NCI-H187 treated with DMSO at 0.1 percent for 48 hours (cell line): ENCODE results near the gene DOHH.
A peak's percentile ranks its signal among the peaks of the same experiment; 100 is the strongest.
"Not testable (repeated sequence)": the region's sequence is repeated elsewhere in the genome, so short reads cannot be mapped to it uniquely, and the experiment has no call there.

ENCODE experiments used
- DNase-seq: peaks from one replicate; lab custom pipeline; 2025; lab: John Stamatoyannopoulos, UW

The DOHH gene

DNA sequence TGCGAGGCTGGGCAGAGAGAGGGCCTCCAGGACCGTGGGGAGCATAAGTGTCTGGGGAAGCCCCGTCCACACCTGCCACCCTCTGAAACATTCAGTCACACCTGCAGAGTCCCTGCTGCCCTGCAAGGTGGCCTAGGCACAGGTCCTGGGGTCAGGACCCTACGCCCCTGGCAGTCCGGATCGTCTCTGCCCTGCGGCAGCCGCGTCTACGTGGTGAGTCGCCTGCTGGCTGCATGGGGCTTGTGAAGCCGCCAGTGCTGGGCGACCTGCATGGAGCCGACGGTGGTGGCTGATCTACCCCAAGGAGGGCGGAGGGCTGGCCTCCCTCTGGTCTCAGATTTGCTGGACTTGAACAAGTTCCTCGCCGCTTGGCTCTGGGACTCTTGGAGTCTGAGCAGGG, 18.7 kb upstream of the DOHH start:
- DNase-seq = no peak

DNA sequence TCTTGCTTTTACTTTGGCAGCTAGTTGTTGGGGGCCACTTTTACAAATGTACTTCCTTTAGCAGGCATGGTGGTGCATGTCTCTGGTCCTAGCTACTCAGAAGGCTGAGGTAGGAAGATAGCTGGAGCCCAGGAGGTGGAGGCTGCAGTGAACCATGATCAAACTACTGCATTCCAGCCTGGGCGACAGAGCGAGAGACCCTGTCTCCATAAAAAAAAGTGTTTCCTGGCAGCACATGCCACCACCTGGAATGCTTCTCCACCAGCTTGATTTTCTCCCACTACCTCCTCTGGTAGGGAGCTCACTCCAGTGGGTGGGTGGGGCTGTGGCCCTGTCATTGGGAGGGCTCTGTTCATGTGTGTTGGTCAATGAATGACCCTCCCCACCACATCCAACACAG, 18.2 kb upstream of the DOHH start:
- no peak for DNase-seq

DNA sequence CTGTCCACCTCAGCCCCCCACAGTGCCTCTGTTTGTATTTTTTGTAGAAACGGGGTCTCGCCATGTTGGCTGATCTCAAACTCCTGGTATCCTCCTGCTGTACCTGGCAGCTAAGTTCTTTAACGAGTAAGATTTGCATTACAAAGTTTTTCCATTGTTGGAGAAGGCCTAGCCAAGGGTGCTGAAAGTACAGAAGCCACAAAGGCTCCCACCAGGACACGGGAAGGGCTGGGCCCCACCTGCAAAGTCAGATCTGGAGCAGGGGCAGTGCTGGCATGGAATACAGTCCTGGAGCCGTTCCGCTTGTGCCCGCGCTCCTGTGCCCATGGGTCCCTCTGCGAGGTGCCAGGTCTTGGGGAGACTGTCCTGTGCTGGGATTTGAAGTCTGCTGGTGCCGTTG, 17.8 kb upstream of the DOHH start:
- DNase-seq = no peak

DNA sequence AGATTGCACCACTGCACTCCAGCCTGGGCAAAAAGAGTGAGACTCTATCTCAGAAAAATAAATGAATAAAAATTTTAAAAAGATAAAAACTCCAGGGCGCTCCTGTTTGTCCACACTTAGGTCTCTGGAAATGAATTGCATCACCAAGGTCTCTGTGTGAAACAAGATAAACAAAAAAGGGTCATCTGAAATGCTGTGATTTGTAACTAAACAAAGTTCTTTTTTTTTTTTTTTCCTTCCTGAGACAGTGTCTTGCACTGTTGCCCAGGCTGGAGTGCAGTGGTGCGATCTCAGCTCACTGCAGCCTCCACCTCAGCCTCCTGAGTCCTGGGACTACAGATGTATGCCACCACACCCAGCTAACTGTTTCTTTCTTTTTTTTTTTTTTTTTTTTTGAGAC, 17.2 kb upstream of the DOHH start:
- DNase-seq = no peak

DNA sequence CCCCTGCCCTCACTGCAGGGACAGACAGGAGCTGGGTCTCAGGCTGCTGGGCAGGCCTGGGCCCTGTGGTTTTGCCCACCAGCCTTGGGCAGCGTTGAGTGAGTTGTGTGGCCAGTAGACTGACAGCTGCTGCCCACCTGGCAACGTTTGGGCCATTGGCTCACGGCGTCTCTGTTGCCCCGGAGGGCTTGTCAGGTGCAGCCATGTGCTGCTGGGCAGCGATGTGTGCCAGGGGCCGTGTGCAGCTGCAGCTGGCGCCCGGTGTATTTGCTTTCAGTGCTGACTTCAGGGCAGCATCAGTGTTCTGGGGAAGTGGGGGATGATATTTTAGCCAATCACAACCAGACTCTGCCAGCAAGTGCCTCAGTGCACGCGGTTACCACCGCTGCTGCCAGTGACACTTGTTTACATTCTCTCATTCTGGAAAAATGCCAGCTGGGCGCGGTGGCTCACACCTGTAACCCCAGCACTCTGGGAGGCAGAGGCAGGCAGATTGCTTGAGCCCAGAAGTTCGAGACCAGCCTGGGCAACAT, 16.3 kb upstream of the DOHH start:
- no peak for DNase-seq

DNA sequence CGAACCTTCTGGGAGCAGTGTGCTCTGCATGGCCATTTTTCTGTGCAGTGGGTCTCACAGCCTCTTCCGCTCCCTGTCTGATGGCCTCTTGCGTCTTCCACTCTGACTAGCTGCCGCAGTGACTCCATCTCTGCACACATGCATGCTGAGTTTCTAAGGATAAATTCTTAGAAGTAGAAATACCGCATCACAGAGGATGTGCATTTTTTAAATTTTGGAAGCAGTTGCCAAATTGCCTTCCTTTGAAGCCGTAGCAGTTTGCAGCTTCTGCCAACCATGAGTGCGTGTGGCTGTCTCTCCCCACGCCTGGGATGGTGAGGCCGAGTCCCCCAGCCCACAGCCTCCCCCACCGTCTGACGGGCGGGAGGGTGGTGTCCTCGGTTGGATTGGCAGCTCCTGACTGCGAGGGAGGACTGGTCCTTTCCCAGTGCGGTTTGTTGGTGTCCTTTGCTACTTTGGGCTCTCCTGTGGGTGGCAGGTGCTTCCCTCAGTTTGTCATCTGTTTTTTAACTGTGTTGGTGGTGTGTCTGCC, 15.5 kb upstream of the DOHH start:
- DNase-seq = no peak

DNA sequence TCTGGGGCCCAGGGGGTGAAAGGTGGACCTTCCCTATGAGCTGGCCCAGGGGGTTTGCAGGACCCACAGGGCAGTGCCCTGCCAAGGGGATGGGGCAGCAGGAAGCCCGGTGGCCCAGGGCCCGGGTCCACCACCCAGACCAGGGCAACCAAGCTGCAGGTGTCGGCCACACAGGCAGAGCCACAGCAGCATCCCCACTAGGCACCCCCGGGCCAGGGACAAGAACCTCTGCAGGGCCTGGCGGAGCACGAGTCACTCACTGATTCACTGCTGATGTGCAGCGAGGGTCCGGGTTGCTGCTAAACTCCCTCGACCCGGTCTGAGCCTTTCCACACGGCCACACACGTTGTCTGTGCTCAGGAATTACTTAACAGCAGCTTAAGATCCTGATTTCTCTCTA, 14.5 kb upstream of the DOHH start:
- no peak for DNase-seq

DNA sequence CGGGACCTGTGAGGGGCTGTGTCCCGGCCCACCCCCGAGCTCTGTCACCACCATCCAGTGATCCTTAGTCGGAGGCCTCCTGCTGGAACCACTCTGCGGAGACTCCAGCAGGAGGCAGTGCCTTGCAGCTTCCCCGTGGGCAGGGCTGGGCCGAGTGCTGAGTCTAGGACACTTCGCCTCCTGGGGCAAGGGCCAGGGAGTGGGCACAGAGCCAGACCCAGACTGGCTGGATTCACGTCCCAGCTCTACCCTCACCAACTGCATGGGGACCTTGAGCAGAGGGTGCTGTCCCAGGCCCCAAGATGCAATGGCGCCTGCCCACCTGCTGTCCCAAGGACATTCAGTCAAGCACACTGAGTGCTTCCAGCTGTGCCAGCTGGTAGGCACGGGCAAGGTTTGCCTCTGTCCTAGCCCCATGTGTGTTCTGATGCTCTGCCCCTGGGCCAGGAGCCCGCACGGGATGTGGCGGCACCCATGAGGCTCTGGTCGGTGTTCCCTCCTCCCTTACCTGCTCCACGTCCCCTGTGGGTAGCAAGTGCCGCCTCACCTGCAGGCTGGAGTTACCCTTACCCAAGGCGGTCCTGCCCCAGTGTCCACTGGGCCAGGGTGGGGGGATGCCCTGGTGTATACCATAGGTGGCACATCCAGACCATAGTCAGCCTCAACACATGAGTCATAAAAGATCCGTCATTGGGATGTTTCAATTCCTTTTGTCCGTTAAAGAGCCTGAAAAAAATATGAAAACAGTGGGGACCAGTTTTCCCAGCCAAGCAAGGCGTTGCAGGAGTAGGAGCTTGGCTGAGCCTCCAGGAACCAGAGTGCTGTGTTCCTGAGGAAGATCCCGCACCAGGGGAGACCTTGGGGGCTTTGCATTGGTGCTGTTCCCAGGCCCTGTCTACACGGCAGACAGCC, 13.0 kb upstream of the DOHH start:
- no peak for DNase-seq

DNA sequence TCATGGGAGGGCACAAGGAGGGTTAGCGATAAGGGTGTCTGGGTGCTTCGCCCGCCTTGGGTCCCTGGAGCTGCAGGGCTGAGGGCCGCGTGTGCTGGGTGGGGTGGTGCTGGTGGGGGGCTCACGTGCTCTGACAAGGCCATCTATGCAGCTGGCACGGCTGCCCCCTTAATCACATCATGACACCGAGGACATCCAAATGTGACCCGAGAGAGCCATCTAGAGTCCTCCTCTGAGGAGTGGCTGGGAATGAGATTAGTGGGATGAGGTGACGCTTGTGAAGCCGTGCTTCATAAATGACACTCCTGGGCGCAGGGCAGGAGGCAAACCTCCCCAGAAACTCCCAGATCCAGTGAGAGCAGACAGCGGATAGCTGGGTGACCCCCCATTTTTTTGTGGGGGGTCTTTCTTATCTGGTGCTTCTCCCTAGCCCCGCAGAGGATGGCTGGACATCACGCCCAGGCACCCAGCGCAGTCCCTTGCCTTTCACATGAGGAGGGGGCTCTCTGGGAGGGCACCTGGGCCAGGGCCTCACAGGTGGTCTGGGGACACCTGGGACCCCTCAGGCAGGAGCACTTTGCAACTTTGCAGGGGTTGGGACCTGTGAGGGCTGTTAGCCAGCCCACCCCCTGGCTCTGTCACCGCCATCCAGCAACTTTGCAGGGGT, 12.2 kb upstream of the DOHH start:
- no peak for DNase-seq

DNA sequence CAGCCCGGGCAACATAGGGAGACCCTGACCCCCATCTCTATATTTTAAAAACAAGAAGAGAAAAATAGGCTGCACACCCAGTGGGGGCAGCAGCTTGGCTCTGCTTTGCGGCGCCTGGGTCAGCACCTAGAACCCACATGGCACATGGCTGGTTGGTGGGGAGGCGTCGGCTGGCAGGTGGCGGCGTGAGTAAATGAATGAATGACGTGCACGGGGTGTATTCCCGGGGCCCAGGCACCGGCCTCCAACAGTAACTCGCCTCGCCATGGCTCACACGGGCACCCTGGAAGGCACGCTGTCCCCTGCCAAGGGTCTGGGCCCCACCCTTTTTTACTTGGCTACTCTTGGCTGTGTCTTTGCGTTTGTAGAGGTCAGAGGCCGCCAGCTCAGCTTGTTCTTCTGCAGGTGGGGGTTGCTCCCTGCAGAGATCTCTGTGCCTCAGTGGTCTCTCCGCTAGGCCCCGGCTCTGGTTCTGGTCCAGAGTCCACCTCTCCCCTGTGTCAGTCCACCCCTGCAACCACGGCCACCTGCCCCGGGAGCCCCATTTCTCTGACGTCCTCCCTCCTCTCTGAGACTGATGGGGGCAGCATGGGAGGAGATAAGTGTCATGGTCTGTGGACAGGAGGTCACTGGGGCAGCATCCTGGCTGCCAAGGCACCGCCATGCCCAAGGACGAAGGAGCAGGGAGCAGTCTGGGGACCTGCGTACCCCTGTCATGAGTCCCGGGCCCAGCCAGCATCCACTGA, 11.2 kb upstream of the DOHH start:
- DNase-seq = no peak

DNA sequence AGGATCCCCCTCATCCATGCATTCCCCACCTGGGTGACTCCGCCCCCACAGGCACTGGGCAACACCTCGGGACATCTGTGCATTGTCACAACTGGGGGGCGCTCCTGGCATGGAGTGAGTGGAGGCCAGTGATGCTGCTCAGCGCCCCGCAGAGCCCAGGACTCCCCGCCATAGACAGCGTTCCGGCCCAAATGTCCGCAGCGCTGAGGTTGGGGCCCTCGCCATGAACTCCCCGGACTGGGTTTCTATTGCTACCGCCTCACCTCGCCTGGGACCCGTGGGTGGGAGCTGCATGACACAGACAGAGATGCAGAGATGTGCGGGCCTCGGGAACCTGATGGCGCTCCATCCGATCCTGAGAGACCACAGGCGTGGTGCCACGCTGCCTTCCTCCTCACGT, 10.3 kb upstream of the DOHH start:
- no peak for DNase-seq

DNA sequence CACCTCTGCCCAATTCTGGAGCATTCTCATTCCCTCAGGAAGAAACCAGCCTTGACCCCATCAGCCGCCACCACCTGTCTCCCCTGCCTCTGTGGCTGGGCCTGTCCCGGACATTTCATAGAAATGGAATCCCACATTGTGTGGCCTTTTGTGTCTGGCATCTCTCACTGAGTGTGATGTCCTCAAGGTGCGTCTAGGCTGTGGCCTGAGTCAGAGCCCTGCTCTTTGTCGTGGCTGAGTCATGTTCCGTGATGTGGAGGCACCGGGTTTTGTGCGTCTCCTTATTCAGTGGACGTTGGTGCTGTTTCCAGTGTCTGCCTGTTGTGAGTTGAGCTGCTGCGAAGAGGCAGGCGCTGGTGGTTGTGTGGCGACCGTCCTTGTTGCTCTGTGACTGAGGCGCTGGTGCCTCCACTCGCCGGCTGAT, 9.1 kb upstream of the DOHH start:
- DNase-seq = no peak

DNA sequence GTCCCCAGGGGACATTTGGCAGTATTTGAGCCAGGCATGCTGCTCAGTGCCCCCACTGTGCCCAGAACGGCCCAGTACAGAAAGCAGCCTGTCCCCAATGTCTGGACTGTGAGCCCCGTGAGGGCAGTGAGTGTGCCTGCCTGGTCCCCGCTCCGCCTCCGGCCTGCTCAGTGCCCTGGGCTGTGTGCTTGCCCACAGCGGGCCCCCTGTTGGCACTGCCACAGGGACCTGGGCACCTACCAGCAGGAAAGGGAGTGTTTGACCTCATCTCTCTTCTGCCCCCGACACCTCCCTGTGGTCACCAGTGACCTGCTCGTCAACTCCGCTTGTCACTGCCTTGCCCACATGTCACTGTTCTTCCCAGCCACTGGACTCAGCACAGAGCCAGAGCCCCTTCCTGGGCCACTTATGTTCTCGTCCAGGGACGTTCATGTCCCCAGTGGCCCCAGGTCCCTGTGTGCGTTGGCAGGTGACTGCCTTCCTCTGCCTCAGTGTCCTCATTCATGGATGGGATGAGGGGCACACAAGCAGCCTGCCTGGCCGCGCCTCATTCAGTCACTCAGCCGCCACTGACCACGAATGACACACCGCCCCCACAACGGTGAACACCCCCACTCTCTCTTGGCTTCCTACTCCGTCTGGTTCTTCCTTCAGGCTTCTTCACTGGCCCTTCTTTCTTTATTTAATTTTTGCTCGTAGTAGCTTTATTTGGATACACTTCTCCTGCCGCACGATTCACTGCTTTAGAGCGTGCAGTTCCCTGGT, 8.5 kb upstream of the DOHH start:
- no peak for DNase-seq

DNA sequence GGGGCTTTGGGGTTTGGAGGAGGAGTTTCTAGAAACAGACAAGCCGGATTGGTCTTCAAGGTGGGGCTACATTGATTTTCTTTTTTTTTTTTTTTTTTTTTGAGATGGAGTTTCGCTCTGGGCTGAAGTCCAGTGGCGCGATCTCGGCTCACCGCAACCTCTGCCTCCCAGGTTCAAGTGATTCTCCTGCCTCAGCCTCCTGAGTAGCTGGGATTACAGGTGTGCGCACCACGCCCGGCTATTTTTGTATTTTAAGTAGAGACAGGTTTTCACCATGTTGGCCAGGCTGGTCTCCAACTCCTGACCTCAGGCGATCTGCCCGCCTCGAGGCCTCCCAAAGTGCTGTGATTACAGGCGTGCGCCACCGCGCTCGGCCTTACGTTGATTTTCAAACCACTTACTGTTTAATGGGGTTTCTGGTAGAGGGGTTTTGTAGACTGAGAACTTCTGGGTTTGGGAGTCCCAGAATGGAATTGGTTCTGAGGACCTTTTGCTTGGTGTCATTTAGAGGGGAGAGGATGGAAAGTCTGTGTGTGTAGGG, 7.7 kb upstream of the DOHH start:
- not testable (repeated sequence) for DNase-seq

DNA sequence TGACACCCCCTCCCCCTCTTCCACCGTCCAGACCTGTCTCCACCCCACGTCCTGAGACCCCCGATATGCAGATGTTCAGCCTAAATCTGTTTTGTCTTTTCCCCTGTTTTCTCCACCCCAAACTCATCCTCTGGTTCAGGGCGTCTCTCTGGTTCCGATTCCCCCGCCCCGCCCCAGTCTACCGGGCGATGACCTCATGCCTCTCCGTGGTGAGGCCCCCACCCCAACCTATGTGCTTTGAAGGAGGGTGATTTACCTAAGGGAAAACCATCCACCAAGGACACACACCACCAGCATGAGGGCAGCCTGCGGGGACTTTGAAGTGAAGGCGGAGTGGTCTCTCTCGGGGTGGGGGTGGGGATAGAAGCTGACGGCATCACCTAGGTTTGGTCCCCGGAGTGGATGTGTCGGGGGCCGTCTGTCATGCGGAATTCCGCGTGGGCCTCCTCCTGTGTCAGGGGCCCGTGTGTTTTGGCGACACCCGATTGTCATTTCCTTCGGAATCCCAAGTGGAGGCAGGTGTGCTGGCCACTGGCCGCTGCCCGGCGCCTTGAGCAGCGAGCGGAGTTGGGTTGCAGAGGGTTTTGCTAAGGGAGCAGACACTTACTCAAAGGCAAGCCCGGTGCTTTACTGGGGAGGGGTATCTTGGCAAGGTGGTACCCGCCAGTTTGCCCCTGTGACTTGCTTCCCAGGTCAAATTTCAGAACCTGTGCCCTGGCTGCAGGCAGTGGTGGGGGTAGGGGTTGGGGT, 7.1 kb upstream of the DOHH start:
- no peak for DNase-seq

DNA sequence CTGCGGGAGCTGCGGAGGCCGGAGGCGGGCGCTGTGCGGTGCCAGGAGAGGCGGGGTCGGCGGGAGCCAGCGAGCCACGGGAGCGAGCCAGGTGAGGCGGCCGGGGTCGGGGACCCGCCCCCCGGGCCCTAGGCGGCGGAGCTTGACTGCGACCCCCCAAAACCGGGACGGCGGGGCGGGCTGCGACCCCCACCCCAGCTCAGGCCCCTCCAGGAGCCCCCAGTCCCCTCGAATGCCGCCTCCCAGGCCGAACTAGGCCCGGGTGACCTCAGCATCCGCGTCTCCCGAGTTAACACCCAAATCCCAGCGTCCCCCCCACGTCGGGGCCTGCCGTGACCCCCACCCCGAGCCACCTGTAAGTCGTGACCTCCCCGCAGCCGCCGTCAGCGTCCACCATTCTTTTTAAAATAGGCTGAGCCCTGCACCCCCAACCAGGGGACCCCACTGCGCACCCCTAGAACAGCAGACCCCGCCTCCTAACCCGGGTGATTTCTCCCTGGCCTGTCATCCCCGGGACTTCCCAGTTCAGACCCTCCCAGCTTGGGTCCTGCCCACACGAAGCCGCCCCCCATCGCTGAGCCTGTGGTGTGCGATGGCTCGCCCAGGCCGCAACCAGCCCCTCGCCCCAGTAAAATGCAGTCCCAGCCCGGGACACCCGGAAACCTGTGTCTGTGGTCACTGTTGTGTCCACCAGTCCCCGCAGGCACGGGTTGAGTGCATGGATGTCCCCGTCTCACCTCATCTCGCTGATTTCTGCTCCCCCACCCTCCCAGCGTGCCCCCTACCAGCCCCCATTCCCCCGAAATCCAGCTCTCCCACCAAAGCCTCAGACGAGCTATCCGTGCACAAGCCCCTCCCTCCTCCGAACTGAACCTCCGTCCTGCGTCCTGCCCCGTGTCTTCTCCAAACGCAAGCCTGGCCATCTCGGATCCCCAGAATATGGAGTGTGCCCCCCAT, 6.2 kb upstream of the DOHH start:
- DNase-seq = no peak

DNA sequence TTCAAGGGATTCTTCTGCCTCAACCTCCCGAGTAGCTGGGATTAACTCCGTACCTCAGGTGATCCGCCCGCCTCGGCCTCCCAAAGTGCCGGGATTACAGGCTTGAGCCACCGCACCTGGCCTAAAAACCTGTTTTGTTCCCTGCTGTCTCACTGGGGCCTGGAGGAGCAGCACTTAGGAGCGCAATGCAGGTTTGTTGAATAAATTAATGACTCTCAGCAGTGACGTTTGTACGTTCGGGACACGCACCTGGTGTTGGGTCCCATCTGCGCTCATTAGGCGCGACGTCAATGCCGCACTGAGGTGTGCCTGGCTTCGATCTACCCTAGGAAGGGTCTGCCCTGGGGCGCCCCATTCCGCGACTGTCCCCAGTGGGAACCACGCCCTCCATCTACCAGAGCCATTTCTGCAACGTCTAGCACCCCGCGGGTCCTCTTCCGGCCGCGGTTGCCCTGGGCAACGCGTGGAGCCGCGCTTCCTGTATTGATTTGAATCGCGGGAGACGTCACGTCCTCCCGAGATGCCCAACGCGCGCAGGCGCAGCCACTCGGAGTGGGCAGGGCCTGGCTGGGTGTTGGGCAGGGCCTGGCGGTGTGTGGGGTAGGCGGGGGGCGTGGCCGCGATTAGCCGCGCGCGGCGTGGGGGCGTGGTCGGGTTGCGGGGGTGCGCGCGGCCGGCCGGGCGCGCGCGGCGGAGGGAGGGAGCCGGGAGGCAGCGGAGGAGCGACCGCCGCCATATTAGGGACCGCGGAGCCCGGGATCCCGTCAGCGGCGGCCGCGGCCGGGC, 5.3 kb upstream of the DOHH start, which contains the start of gene FZR1:
FZR1 (plus strand) TSS at position 714 of the 786 bp plus-strand sequence. CDS start 16,679 bp downstream, outside the sequence.
- DNase-seq = peak; percentile 92

DNA sequence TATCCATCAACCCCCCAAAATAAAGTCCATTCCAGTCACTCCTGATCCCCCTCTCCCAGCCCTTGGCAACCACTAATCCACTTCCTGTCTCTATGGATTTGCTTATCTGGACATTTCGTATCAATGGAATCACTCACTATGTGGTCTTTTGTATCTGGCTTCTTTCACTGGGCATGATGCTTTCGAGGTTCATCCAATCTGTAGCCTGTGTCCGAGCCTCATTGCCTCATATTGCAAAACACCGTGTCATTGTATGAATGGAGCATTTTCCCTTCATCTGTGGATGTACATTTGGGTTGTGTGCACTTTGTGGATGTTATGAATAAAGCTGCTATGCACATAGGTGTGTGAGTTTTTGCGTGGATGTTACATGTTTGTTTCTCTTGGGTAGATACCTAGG, 4.3 kb upstream of the DOHH start:
- DNase-seq = no peak
